GM23338 (cell line): ENCODE measurements around the gene KYAT1.

Source experiments
- CREB1 ChIP-seq: fragments of 250-450 bp; sonication (Bioruptor Pico); IDR thresholded peaks from 2 replicates; pipeline ENCODE4 v1.5.0; 2020; ENCODE audit warnings: low read depth, mild to moderate bottlenecking, moderate library complexity
- CTCF ChIP-seq, 2 experiments: fragments of 200-600 bp in 1 of 2; sonication (generic) in 1 of 2; conservative IDR thresholded peaks; 2 replicates each; pipeline versions ENCODE4 v1.5.1 to v1.6.1; 2016 to 2017; ENCODE audit warnings: antibody characterized with exemption in 2 of 2, low read depth in 2 of 2, mild to moderate bottlenecking in 2 of 2, moderate library complexity in 1 of 2
- ETS1 ChIP-seq: IDR thresholded peaks from 2 replicates; pipeline ENCODE4 v1.6.1; 2016; ENCODE audit warnings: antibody characterized with exemption
- EZH2 ChIP-seq: fragments of 200-600 bp; sonication (generic); IDR thresholded peaks from one replicate; pipeline ENCODE4 v1.8.0; 2017; ENCODE audit warnings: antibody characterized with exemption, mild to moderate bottlenecking, low read depth; ENCODE audit not compliant: unreplicated experiment
- EZH2phosphoT487 ChIP-seq: fragments of 200-600 bp; sonication (generic); IDR thresholded peaks from one replicate; pipeline ENCODE4 v1.8.1; 2018; ENCODE audit warnings: antibody characterized with exemption; ENCODE audit not compliant: unreplicated experiment
- JUNB ChIP-seq: IDR thresholded peaks from one replicate; pipeline ENCODE4 v1.6.1; 2016; ENCODE audit warnings: antibody characterized with exemption; ENCODE audit not compliant: unreplicated experiment
- NANOG ChIP-seq: IDR thresholded peaks from 2 replicates; pipeline ENCODE4 v1.6.1; 2016; ENCODE audit warnings: antibody characterized with exemption, borderline replicate concordance
- POLR2AphosphoS5 ChIP-seq: IDR thresholded peaks from 2 replicates; pipeline ENCODE4 v1.6.1; 2016; ENCODE audit warnings: antibody characterized with exemption, low read depth
- REST ChIP-seq: IDR thresholded peaks from one replicate; pipeline ENCODE4 v1.6.1; 2018; ENCODE audit warnings: antibody characterized with exemption; ENCODE audit not compliant: unreplicated experiment

GRCh38 chr9:128903079-128903461, 21.3 kb upstream of the KYAT1 start:
- TF ChIP-seq CTCF (conservative IDR thresholded peaks at IDR 0.05; ENCODE audit: low read depth in 2 of 2) (no peak), POLR2AphosphoS5 (no peak), REST (no peak), EZH2 (no peak), JUNB (no peak), ETS1 (no peak), CREB1 (CRISPR knock-in tag) (no peak), NANOG (no peak), EZH2phosphoT487 (no peak)
